HL-60 (cell line): ENCODE measurements around the gene UBP1.

Source experiments
- CTCF ChIP-seq: IDR thresholded peaks from one replicate; pipeline ENCODE4 v1.5.1; 2011; ENCODE audit warnings: low read length, control low read depth, inconsistent platforms; ENCODE audit not compliant: insufficient read depth
- GABPA ChIP-seq: IDR thresholded peaks from 2 replicates; pipeline ENCODE4 v1.6.1; 2012; ENCODE audit warnings: low read depth
- POLR2AphosphoS5 ChIP-seq: IDR thresholded peaks from 2 replicates; pipeline ENCODE4 v1.6.1; 2012; ENCODE audit warnings: low read depth
- TF ChIP-seq, protein P1 (sequence below): IDR thresholded peaks from 2 replicates; pipeline ENCODE4 v1.6.1; 2012; ENCODE audit warnings: low read depth; ENCODE audit not compliant: insufficient replicate concordance

GRCh38 chr3:33441225-33441976 lies 1.2 kb upstream of the UBP1 start:
- TF ChIP-seq GABPA (no peak), CTCF (no peak), POLR2AphosphoS5 (no peak)
- TF ChIP-seq, protein P1, sequence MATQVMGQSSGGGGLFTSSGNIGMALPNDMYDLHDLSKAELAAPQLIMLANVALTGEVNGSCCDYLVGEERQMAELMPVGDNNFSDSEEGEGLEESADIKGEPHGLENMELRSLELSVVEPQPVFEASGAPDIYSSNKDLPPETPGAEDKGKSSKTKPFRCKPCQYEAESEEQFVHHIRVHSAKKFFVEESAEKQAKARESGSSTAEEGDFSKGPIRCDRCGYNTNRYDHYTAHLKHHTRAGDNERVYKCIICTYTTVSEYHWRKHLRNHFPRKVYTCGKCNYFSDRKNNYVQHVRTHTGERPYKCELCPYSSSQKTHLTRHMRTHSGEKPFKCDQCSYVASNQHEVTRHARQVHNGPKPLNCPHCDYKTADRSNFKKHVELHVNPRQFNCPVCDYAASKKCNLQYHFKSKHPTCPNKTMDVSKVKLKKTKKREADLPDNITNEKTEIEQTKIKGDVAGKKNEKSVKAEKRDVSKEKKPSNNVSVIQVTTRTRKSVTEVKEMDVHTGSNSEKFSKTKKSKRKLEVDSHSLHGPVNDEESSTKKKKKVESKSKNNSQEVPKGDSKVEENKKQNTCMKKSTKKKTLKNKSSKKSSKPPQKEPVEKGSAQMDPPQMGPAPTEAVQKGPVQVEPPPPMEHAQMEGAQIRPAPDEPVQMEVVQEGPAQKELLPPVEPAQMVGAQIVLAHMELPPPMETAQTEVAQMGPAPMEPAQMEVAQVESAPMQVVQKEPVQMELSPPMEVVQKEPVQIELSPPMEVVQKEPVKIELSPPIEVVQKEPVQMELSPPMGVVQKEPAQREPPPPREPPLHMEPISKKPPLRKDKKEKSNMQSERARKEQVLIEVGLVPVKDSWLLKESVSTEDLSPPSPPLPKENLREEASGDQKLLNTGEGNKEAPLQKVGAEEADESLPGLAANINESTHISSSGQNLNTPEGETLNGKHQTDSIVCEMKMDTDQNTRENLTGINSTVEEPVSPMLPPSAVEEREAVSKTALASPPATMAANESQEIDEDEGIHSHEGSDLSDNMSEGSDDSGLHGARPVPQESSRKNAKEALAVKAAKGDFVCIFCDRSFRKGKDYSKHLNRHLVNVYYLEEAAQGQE = peak; percentile 9
